Hepatocyte (in vitro differentiated cells): ENCODE measurements around the gene NKAIN2. TPM values are rescaled to one million over a fixed set of nuclear protein-coding genes. Genes with fewer than 3 reads are reported as not detected.

Experiments used
- DNase-seq: peaks from one replicate; pipeline ENCODE4 v3.0.0-alpha.2; 2016; ENCODE audit warnings: low spot score
- H2AFZ ChIP-seq: fragments of 200-600 bp; sonication (generic); 2 replicates; pipeline ENCODE4 v1.6.0; 2016; ENCODE audit warnings: antibody characterized with exemption, mild to moderate bottlenecking
- H3K27ac ChIP-seq: fragments of 200-600 bp; sonication (generic); 2 replicates; pipeline ENCODE4 v1.5.1; 2016; ENCODE audit warnings: mild to moderate bottlenecking
- H3K27me3 ChIP-seq: fragments of 200-600 bp; sonication (generic); 2 replicates; pipeline ENCODE4 v1.6.1; 2016
- H3K36me3 ChIP-seq: fragments of 200-600 bp; sonication (generic); replicated peaks from 2 replicates; pipeline ENCODE4 v1.5.1; 2016; ENCODE audit warnings: low read depth; ENCODE audit not compliant: insufficient read depth
- H3K4me1 ChIP-seq: fragments of 200-600 bp; sonication (generic); 2 replicates; pipeline ENCODE4 v1.5.1; 2016; ENCODE audit warnings: mild to moderate bottlenecking, moderate library complexity; ENCODE audit not compliant: insufficient read depth
- H3K4me2 ChIP-seq: fragments of 200-600 bp; sonication (generic); 2 replicates; pipeline ENCODE4 v1.6.0; 2016
- H3K4me3 ChIP-seq: fragments of 200-600 bp; sonication (generic); 2 replicates; pipeline ENCODE4 v1.5.1; 2016; ENCODE audit warnings: mild to moderate bottlenecking
- H3K79me2 ChIP-seq: fragments of 200-600 bp; sonication (generic); 2 replicates; pipeline ENCODE4 v1.6.0; 2017; ENCODE audit warnings: mild to moderate bottlenecking
- H3K9me2 ChIP-seq: fragments of 200-600 bp; sonication (generic); replicated peaks from 2 replicates; pipeline ENCODE4 v1.6.0; 2017; ENCODE audit warnings: mild to moderate bottlenecking; ENCODE audit not compliant: insufficient read depth
- H3K9me3 ChIP-seq: fragments of 200-600 bp; sonication (generic); 2 replicates; pipeline ENCODE4 v1.5.1; 2016; ENCODE audit warnings: low read depth, mild to moderate bottlenecking
- H4K20me1 ChIP-seq: fragments of 200-600 bp; sonication (generic); 2 replicates; pipeline ENCODE4 v1.6.0; 2016; ENCODE audit warnings: mild to moderate bottlenecking; ENCODE audit not compliant: insufficient read depth, poor library complexity, severe bottlenecking
- CTCF ChIP-seq: fragments of 200-600 bp; sonication (generic); IDR thresholded peaks from 2 replicates; pipeline ENCODE4 v1.5.1; 2016; ENCODE audit warnings: antibody characterized with exemption, mild to moderate bottlenecking; ENCODE audit not compliant: poor library complexity
- EZH2 ChIP-seq: fragments of 200-600 bp; sonication (generic); IDR thresholded peaks from 2 replicates; pipeline ENCODE4 v1.6.1; 2016; ENCODE audit warnings: antibody characterized with exemption, mild to moderate bottlenecking, borderline replicate concordance
- EZH2phosphoT487 ChIP-seq: fragments of 200-600 bp; sonication (generic); IDR thresholded peaks from one replicate; pipeline ENCODE4 v1.6.1; 2018; ENCODE audit warnings: antibody characterized with exemption, mild to moderate bottlenecking, low read depth, moderate library complexity; ENCODE audit not compliant: unreplicated experiment, severe bottlenecking
- WGBS: methylation state at CpG from one replicate; pipeline ENCODE4 v1.1.6; 2016; ENCODE audit warnings: low lambda C conversion rate; ENCODE audit errors: missing lambda C conversion rate; 5-methylcytosine and 5-hydroxymethylcytosine counted together
- polyA plus RNA-seq: library from polyadenylated mRNA; unstranded; fragments of >200 nt; fragmentation: Nextera tagmentation; extraction: Ambion mirVana; gene quantifications from 2 replicates; pipeline ENCODE4 v1.2.1, GENCODE V29; 2016
- total RNA-seq: library from RNA; depleted of rRNA; stranded (reverse); fragments of >200 nt; gene quantifications from 2 replicates; pipeline ENCODE4 v1.2.3, GENCODE V29; 2014

NKAIN2 gene
- total and polyA plus RNA-seq, 2 experiments from 2014 or later = 0.48 to 2.6 TPM

- Histone ChIP-seq H3K9me2 (no peaks in the 10 kb centered on the region), H4K20me1 (no peaks in the 10 kb centered on the region), H2AFZ (no peak overlapping the region), H3K4me3 (no peak overlapping the region), H3K27ac (no peak overlapping the region), H3K27me3 (no peaks in the 10 kb centered on the region), H3K9me3 (no peaks in the 10 kb centered on the region), H3K79me2 (no peaks in the 10 kb centered on the region), H3K36me3 (no peaks in the 10 kb centered on the region), H3K4me2 (no peak overlapping the region), H3K4me1 (no peaks in the 10 kb centered on the region)
- WGBS = 51% methylated on average over 1 of the region's 1 CpG
- TF ChIP-seq EZH2 (no peak), CTCF (peak; percentile 50)
- no peak for DNase-seq
These were observed 1050.8 kb downstream of the NKAIN2 start for GRCh38 chr6:124854338-124854922.

- TF ChIP-seq EZH2phosphoT487 = no peak
- H3K4me2 ChIP-seq = no peak overlapping the region
- H3K4me1 ChIP-seq = no peaks in the 10 kb centered on the region
- no peaks in the 10 kb centered on the region for H4K20me1 ChIP-seq
- H3K36me3 ChIP-seq = no peaks in the 10 kb centered on the region
- no peaks in the 10 kb centered on the region for H3K9me3 ChIP-seq
- no peaks in the 10 kb centered on the region for H3K79me2 ChIP-seq
- H3K4me3 ChIP-seq = no peak overlapping the region
- H2AFZ ChIP-seq = no peak overlapping the region
- no peaks in the 10 kb centered on the region for H3K27me3 ChIP-seq
- WGBS = 59% methylated on average over 3 of the region's 3 CpGs
- no peak for DNase-seq
- no peak overlapping the region for H3K27ac ChIP-seq
- no peaks in the 10 kb centered on the region for H3K9me2 ChIP-seq
These were observed 1054.1 kb downstream of the NKAIN2 start for GRCh38 chr6:124857746-124858145.

GRCh38 chr6:124858564-124858963, 1054.9 kb downstream of the NKAIN2 start:
- no peaks in the 10 kb centered on the region for H3K9me3 ChIP-seq
- DNase-seq = no peak
- WGBS = 78% methylated on average over 3 of the region's 3 CpGs

GRCh38 chr6:124859366-124859765, 1055.7 kb downstream of the NKAIN2 start:
- Histone ChIP-seq H3K27ac (no peak overlapping the region), H2AFZ (no peak overlapping the region), H3K9me3 (no peaks in the 10 kb centered on the region), H3K4me2 (no peak overlapping the region), H3K79me2 (no peaks in the 10 kb centered on the region), H3K36me3 (no peaks in the 10 kb centered on the region), H3K4me1 (no peaks in the 10 kb centered on the region), H4K20me1 (no peaks in the 10 kb centered on the region), H3K4me3 (no peak overlapping the region), H3K27me3 (no peaks in the 10 kb centered on the region), H3K9me2 (no peaks in the 10 kb centered on the region)
- 100% methylated on average over 1 of the region's 1 CpG for WGBS
- DNase-seq = no peak
- no peak for TF ChIP-seq CTCF
- TF ChIP-seq EZH2 = no peak
- TF ChIP-seq EZH2phosphoT487 = no peak

More at GRCh38 chr6:124858564-124858963, 1054.9 kb downstream of the NKAIN2 start:
- H3K36me3 ChIP-seq = no peaks in the 10 kb centered on the region
- H3K4me2 ChIP-seq = no peak overlapping the region
- H3K4me1 ChIP-seq = no peaks in the 10 kb centered on the region
- H2AFZ ChIP-seq = no peak overlapping the region
- TF ChIP-seq EZH2phosphoT487 = no peak
- TF ChIP-seq EZH2 = no peak
- TF ChIP-seq CTCF = no peak
- no peaks in the 10 kb centered on the region for H3K27me3 ChIP-seq
- H3K27ac ChIP-seq = no peak overlapping the region
- H3K4me3 ChIP-seq = no peak overlapping the region
- no peaks in the 10 kb centered on the region for H3K79me2 ChIP-seq
- no peaks in the 10 kb centered on the region for H4K20me1 ChIP-seq
- no peaks in the 10 kb centered on the region for H3K9me2 ChIP-seq
